HG03025 (cell line): Measurements from ENCODE around the gene MAP2K5.

Experiments
- ATAC-seq: cut with Tn5 transposase; IDR thresholded peaks from one replicate; pipeline ENCODE4 v1.9.1; 2021; ENCODE audit warnings: mild to moderate bottlenecking, moderate library complexity; ENCODE audit not compliant: unreplicated experiment, low FRiP score

Gene MAP2K5

DNA sequence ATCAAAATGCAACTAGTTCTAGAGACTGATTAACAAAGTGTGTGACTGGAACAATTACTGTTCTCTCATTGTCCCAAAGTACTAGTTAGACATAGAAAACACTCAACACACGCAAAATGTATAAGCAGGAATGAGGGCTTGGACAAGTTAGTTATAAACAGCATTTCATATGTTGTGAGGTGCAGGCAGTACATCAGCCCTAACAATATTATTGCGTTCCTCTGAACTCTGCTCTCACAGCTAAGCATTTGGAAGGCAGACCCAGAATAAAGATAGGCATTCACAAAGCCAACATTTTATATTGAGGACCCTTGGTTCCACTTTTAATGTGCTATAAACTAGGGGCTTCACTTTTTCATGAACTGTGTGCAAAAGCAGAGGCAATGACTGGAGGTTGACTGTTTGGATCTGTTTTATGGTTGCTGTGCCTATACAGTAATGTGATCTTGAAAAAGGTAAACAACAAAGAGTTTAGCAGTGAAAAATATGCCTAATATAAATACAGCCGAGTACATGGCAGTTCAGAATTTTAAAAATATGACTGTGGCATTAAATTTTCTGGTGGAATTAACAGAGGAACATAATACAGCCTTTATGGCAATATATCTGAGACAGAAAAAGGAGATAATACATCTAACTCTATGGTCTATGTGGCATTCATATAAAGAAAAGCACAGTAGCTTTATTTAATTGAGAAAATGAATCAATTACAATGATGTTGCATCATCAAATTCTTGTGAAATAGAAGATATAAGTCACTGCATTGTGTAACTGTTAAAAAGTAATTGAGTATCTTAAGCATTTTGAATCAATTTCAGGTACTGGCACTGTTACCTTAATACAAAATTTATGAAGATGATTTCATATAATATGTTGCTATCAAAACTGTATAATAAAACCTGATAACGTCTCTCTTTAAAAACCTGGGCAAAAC, 202.8 kb downstream of the MAP2K5 start:
- ATAC-seq = no peak

DNA sequence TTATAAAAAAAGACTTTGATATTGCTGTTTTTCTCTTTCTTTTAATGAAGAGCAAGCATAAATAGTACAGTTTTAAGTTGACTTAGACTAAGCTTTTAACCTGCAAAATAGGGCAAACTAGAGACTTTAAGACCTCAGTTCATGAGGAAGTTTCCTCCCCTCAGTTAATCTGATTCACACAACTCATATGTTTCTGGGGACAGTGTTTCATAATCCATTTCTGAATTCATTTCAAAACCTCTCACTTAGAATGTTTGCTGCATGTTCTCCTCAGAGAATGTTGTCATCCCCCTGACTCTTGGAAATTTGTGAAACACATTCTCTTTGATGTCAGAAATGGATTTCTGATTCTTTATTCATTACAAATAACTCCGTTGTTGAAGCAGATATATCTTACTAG, 203.5 kb downstream of the MAP2K5 start:
- ATAC-seq = no peak

DNA sequence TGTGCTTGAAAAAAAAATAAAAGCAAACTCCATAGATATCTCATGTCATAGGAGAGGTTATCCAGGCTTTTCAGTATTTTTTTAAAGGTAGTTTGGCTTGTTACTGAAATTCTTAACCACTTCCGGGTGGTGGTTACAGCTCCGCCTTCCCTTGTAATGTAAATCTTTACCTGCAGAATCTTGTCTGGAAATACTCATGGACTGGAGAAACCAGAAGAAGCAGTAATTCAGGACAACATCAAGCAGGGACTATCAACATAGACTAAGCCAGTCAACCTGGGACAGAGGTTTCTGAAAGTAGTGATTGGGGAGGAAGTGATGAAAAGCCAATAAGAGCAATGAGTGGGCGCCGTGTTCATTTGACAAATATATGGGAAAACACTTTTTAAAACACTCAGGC, 203.9 kb downstream of the MAP2K5 start:
- ATAC-seq = no peak

DNA sequence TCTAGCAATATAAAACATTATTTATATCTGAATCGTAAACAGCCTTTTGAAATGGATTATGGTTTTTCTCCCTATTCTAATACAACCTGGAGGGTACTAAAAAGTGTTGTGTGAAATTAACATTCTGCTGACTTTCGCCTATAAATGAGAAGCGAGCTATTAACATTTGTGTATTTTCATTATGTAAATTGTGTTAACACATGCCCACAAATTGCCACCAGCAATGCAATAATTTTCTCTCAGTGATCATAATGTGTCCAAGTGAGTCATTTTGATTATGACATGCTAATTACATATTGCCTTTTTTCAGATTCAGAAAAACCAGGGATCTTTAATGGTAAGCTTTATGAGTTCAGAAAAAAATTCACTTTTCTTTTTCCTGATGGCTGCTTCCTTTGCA, 205.4 kb downstream of the MAP2K5 start:
- no peak for ATAC-seq

DNA sequence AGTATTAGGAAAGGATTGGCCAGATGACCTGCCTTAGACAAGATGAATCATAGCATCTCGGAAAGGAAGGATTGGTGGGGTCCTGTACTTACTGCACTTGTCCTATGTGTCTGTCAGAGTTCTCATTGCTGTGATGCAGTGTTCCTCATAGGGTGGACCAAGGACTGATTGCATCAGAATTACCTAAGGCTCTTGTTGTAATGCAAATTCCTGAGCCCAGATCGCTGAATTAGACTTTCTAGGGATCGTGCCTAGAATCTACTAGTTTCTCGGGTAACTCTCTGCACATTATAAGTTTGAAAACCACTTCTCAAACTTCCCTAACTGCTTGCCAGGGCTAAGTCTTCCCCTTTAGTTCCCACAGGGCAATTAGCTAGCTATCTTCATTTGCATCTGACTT, 207.9 kb downstream of the MAP2K5 start:
- no peak for ATAC-seq

DNA sequence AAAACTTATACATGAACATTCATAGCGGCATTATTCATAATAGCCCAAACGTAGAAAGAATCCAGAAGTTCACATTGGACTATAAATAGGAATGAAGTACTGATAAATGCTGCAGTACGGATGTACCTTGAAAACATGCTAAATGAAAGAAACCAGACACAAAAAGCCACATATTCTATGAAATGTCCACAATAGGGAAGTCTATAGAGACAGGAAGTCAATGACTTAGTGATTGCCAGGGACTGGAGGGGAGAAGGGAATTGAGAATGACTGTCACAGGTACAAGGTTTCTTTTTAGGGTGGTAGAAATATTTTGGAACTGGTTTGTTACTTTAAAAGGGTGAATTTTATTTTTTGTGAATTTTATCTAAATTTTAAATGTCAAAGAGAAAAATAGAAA, 211.4 kb downstream of the MAP2K5 start:
- ATAC-seq = no peak

GRCh38 chr15:67755264-67755663, 212.8 kb downstream of the MAP2K5 start:
- ATAC-seq = no peak

DNA sequence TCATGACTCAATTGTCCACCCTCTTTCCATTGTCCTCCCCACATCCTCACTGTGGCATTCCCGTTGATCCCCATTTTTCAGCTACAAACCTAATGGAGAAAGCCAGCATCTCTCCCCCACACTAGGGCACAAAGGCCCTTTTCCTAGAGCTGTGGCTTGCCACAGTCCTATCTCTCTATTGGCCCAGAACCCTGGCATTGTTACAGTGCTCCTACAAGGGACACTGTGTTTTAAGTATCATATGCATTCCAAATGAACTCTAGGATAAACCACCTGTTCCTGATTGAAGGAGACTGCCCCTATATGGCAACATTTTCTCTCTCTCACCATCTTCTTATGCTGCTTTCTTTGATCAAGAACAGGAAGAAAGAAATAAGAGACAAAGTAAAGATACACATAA, 213.4 kb downstream of the MAP2K5 start:
- no peak for ATAC-seq

GRCh38 chr15:67758619-67759300, 216.3 kb downstream of the MAP2K5 start:
- ATAC-seq = no peak

DNA sequence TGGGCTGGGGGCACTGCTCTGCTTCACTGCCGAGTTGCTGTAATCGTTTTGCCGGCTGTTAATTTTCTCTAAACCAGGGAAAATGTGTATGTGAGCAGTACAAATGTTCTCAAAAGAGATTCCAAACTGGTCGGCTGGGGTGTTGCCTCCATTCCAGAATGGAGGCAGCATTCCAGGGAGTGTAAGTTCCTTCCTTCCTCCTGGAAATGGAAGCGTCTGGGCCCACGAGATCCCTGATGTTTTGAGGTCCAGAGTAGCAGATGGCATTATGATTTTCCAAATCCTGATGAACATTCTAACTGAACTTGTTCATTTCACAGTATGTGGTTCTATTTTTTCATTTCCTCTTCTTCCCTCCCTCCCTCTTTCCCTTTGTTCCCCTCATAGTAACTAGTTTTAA, 218.4 kb downstream of the MAP2K5 start:
- no peak for ATAC-seq

DNA sequence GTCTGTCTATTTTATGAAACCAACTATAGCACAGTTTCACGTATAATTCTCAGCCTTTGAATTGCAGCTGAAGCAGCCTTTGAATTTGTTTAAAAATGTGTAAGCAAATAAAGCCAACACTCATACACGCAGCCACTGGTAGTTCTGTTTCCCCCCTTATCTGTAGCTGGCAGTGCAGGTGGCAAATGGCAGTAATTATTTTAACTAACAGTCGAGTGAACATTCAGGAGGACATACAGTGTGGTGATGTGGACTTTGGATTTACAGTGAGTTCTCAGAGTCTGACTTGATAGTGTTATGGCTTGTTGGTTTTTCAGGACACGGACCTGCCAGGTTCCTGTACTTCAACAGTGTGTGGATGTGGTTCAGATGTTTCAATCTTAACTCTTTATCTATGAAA, 218.8 kb downstream of the MAP2K5 start:
- no peak for ATAC-seq

GRCh38 chr15:67762610-67763368, 220.3 kb downstream of the MAP2K5 start:
- no peak for ATAC-seq

GRCh38 chr15:67765701-67766100, 223.2 kb downstream of the MAP2K5 start:
- ATAC-seq = no peak

GRCh38 chr15:67766968-67767367, 224.5 kb downstream of the MAP2K5 start:
- no peak for ATAC-seq

DNA sequence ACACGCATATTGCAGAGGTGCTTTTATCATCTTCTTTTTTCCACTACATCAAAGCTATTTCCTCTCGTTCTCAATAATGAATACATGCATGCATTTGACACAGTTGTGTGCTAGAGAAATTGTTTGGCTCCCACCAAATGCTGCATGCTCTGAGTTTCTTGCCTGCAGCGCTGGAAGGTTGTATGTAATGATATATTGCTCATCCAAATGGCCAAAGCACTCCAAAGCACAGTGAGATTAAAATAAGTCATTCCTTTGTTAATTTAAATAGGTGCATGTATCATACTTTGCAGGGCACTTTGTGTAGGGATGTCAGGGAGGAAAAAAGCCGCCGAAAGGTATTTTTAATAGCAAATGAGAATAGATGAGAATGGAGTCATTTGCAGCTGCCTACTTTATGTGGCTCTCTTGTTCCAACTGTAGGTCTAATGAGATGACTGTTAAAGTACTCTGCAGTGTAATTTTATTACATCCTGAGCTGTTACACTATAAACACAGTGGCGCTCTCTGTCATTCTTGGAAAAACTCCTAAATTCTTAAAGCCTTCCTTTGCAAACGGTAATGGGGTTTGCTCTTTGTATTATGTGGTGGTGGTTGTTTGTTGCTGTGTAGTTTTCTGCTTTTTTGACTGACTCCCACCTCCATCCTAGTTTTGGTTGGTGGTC, 225.9 kb downstream of the MAP2K5 start:
- no peak for ATAC-seq

DNA sequence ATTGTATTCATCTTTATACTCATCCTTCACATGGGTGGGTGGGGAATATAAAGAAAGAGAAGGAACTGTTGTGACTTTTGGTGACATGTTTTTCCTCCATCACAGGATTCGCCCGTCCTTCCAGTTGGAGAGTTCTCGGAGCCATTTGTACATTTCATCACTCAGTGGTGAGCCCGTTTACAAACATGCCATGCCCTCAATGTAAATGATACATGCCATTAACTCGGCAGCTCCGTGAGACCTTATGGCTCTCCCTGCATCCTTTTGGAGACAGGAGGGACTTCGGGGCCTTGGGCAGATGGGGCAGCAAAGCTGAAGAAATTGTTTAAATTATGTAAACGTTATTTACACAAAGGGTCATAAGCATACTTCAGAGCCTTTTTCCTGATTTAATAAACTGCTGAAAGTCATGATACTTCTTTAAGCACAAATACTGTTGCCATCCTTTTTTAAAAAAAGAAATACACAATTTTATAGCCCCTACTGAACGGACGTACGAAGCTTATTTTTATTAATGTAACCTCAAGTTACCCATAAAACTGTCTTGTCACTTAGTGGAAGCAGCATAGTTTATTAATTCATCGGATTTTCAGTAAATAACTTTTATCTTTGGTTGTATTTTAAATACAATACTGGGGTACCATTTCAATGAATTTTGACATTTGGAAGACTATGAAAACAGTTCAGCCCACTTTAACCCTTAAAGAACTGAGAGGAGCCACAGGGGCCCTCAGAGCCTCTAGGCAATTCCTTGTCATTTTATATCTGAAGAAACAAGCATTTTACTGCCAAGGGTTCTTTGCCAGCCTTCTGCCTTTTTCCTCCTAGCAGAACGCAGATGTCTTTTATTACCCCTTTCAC, 227.2 kb downstream of the MAP2K5 start:
- no peak for ATAC-seq

DNA sequence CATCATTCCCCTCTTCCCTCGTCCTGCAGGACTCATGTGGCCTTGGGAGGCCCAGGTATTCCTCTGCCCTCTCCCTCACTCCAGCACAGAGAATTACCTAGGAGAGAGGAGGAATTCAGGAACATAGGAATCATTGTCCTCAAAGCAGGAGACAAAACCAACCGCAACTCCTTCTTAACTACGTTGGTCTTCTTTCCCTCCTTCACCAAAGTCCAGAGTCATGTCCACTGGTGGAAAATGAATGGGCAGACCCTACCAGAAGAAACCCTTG, 227.8 kb downstream of the MAP2K5 start:
- no peak for ATAC-seq

DNA sequence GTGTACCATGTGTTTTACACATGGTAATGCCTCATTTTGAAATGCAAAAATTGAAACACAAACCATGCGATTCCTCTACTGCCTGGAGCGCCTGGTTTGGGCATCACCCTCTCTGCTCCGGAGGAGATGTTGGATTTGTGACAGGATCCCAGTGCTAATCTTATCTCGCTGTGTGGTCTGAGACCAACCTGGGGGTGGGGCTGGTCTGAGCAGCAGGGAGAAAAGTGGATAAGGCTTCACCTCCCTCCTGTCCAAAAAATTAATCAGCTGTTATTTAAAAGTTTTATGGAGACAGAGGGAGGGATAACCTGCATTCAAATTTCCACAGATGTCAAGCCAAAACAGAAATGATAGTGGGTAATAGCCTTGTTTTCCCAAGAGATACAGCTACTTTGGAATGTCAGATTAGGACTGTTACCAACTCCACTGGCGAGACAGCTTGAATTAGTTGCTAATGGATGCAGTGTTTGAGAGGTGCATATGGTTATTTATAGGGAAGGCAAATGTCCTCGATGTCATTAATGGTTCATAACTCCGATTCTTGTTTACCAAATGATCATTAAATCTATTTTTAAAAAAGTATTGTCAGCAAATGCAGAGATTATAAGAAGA, 228.8 kb downstream of the MAP2K5 start:
- ATAC-seq = no peak

DNA sequence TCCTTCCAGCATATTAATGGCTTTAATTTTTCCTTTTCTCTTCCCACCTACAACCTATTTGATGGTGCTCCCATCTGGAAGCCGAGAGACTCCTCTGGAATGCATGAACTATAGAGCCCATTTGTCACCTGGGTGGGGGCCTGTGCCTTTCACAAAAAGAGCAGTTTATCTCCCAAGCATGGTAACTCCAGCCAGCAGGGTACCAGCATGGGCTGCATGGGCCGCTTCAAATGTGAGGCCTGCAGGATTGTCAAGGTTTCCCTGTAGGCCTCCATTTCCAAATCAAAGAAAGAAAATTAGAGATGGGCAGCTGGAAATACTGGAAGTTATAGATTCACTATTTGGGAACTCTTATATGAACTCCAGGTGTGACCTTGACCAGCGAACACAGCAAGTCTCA, 232.1 kb downstream of the MAP2K5 start:
- ATAC-seq = no peak

GRCh38 chr15:67775250-67775649, 232.7 kb downstream of the MAP2K5 start:
- no peak for ATAC-seq
